ENCODE data around the gene CST5. TPM values are rescaled to one million over a fixed set of nuclear protein-coding genes. Genes with fewer than 3 reads are reported as not detected.

Gene CST5
- total and polyA plus RNA-seq, 2 donors (not counting 3 experiments of a cell fraction or from before 2014, with no cell fraction given): not detected

GRCh38 chr20:23841693-23842092 lies 37.9 kb downstream of the CST5 start:
- no peak for TF ChIP-seq MYC (IDR thresholded peaks at IDR 0.05; ENCODE audit: low read depth, low read length)
- TF ChIP-seq JUN (IDR thresholded peaks at IDR 0.05; ENCODE audit: borderline replicate concordance, insufficient read depth, insufficient read length, low read depth): no peak
- no peak for TF ChIP-seq POLR2AphosphoS5 (IDR thresholded peaks at IDR 0.05; ENCODE audit: insufficient read depth, low read depth, low read length)
- TF ChIP-seq MAX (IDR thresholded peaks at IDR 0.05; ENCODE audit: insufficient read depth, insufficient read length): no peak
- TF ChIP-seq EZH2 (IDR thresholded peaks at IDR 0.05; ENCODE audit: borderline replicate concordance, low read depth, low read length, severe bottlenecking): no peak
- TF ChIP-seq GATA2 (IDR thresholded peaks at IDR 0.05; ENCODE audit: insufficient read depth, insufficient read length, low read depth, low read length): no peak
- TF ChIP-seq POLR2A (IDR thresholded peaks at IDR 0.05; ENCODE audit: low read depth, low read length): no peak
- TF ChIP-seq FOS (IDR thresholded peaks at IDR 0.05; ENCODE audit: borderline replicate concordance, insufficient read depth, low read length): no peak
- TF ChIP-seq CTCF (IDR thresholded peaks at IDR 0.05; ENCODE audit: extremely low read depth in 1 of 2, insufficient read depth in 1 of 2, low read depth in 1 of 2, low read length in 2 of 2): no peak
- H3K4me2 ChIP-seq (ENCODE audit: insufficient read depth, low read length): no peak overlapping the region
- no peak overlapping the region for H3K4me3 ChIP-seq (replicated peaks in 1 of 3; ENCODE audit: insufficient read depth in 1 of 3, low read depth in 1 of 3, low read length in 3 of 3)
- CTCF ChIA-PET: interaction anchor here (1.5 kb wide), 1 partner anchor 11 kb away, joined by 4 read pairs; no protein-coding TSS in a partner anchor
- no peak for DNase-seq (ENCODE audit: low read depth, low spot score)
- H2AFZ ChIP-seq (ENCODE audit: low read depth, low read length): no peak overlapping the region
- H3K9ac ChIP-seq (replicated peaks; ENCODE audit: extremely low read depth, insufficient read depth, low read length): no peak overlapping the region
- no peaks in the 10 kb centered on the region for H3K79me2 ChIP-seq (ENCODE audit: control insufficient read depth, insufficient read depth, low read length)
- H3K27me3 ChIP-seq (ENCODE audit: control insufficient read depth in 2 of 2, insufficient read depth in 2 of 2, low read length in 2 of 2): peaks cover 0 to 2% of the 10 kb centered on the region in 2 experiments
- no peak overlapping the region for H3K27ac ChIP-seq (ENCODE audit: insufficient read depth, low read depth, low read length)
- POLR2A ChIA-PET: no interaction called here
- FAIRE-seq: no peak
- intact Hi-C loops (cut with micrococcal nuclease): no loop called here
- H3K9me1 ChIP-seq (replicated peaks; ENCODE audit: control insufficient read depth, extremely low read depth, insufficient read depth, low read length): no peaks in the 10 kb centered on the region
- H3K9me3 ChIP-seq (replicated peaks; ENCODE audit: control insufficient read depth, insufficient read depth, low read length): no peaks in the 10 kb centered on the region
- H4K20me1 ChIP-seq (replicated peaks; ENCODE audit: control insufficient read depth, extremely low read depth, insufficient read depth, low read length): no peaks in the 10 kb centered on the region
- no TSS peak for BruUV-seq (replicated peaks)
- H3K36me3 ChIP-seq (ENCODE audit: control insufficient read depth in 2 of 2, extremely low read depth in 1 of 2, insufficient read depth in 2 of 2, low read length in 2 of 2): no peaks in the 10 kb centered on the region
- H3K4me1 ChIP-seq (ENCODE audit: control insufficient read depth, extremely low read depth, insufficient read depth, low read length): no peaks in the 10 kb centered on the region
- dilution Hi-C loops (cut with MboI; ENCODE audit: extremely low pct_ligation_motif_present, low sequenced_read_pairs): no loop called here

Data from endothelial cell of umbilical vein (primary cell).